HCT116 (cell line): Measurements from ENCODE around the gene THAP8. TPM values are rescaled to one million over a fixed set of nuclear protein-coding genes. Genes with fewer than 3 reads are reported as not detected.

Source experiments
- ATAC-seq: fragments of 200-7000 bp; cut with Tn5 transposase; 2 replicates; pipeline ENCODE4 v1.9.1; 2020; ENCODE audit warnings: mild to moderate bottlenecking, moderate library complexity
- BruUV-seq: library from RNA; stranded (reverse); fragments of 400-500 nt; replicated peaks from 2 replicates; lab custom pipeline; 2021; lab: Mats Ljungman, UMichigan
- CTCF ChIA-PET: fragments of 300-600 bp; sonication (Branson Sonifier 250); formaldehyde crosslinking; loops from one replicate; lab custom pipeline; 2021; ENCODE audit warnings: antibody characterized with exemption; lab: Charles Lee
- POLR2A ChIA-PET: fragments of 300-600, 350-600 bp; sonication (Branson Sonifier 250); formaldehyde crosslinking; loops from one replicate; lab custom pipeline; 2021; ENCODE audit warnings: antibody characterized with exemption; lab: Charles Lee
- RAD21 ChIA-PET, 2 experiments: fragments of 300-600 bp; sonication (Branson Sonifier 250); formaldehyde crosslinking; loops; one replicate each; lab custom pipeline; 2023; ENCODE audit warnings: low total read pairs in 2 of 2; ENCODE audit not compliant: uncharacterized antibody in 2 of 2, unreplicated experiment in 2 of 2, low non-redundant PET in 1 of 2; lab: Charles Lee
- DNase-seq: peaks from one replicate; pipeline ENCODE4 v3.0.0-alpha.2; 2010; ENCODE audit warnings: low read depth, low spot score
- H2AFZ ChIP-seq: fragments of 200-600 bp; shearing (Covaris generic), sonication (generic); 2 replicates; pipeline ENCODE4 v1.6.1; 2017; ENCODE audit warnings: low read depth, mixed run types, mixed read lengths, antibody characterized with exemption, low read length; ENCODE audit not compliant: poor library complexity, severe bottlenecking
- H3K27ac ChIP-seq: 2 replicates; pipeline ENCODE4 v1.5.1; 2012; ENCODE audit warnings: low read depth, low read length
- H3K27me3 ChIP-seq: fragments of 200-600 bp; sonication (generic); 2 replicates; pipeline ENCODE4 v1.6.1; 2016; ENCODE audit warnings: mixed run types, low read length, mixed read lengths; ENCODE audit not compliant: insufficient read depth
- H3K36me3 ChIP-seq, 2 experiments: fragments of 200-500 bp in 1 of 2; fragments of 200-600 bp in 1 of 2; sonication (Bioruptor generic) in 1 of 2; sonication (generic) in 1 of 2; 2 replicates each; pipeline versions ENCODE4 v1.5.1 to v1.6.1; 2014 to 2016; ENCODE audit warnings: low read length in 2 of 2, inconsistent platforms in 1 of 2, mixed read lengths in 1 of 2, mixed run types in 1 of 2; ENCODE audit not compliant: insufficient read depth in 2 of 2, control insufficient read depth in 1 of 2
- H3K4me1 ChIP-seq, 2 experiments: fragments of 200-600 bp in 1 of 2; sonication (generic) in 1 of 2; 2 replicates each; pipeline versions ENCODE4 v1.5.1 to v1.6.1; 2012 to 2017; ENCODE audit warnings: low read length in 2 of 2, inconsistent platforms in 1 of 2, mild to moderate bottlenecking in 1 of 2, mixed read lengths in 1 of 2, mixed run types in 1 of 2, moderate library complexity in 1 of 2; ENCODE audit not compliant: insufficient read depth in 2 of 2, control insufficient read depth in 1 of 2
- H3K4me2 ChIP-seq: fragments of 200-600 bp; sonication (generic); 2 replicates; pipeline ENCODE4 v1.6.1; 2017; ENCODE audit warnings: mixed run types, low read length, mixed read lengths
- H3K4me3 ChIP-seq, 2 experiments: fragments of 200-600 bp in 1 of 2; sonication (generic) in 1 of 2; replicated peaks in 1 of 2; 2 replicates each; pipeline ENCODE4 v1.5.1; 2011 to 2016; ENCODE audit warnings: low read length in 2 of 2, control low read depth in 1 of 2, low read depth in 1 of 2, mild to moderate bottlenecking in 1 of 2, mixed read lengths in 1 of 2, mixed run types in 1 of 2
- H3K79me2 ChIP-seq: fragments of 200-600 bp; sonication (generic); 2 replicates; pipeline ENCODE4 v1.6.1; 2017; ENCODE audit warnings: mild to moderate bottlenecking, mixed run types, low read length, moderate library complexity, mixed read lengths; ENCODE audit not compliant: insufficient read depth
- H3K9ac ChIP-seq: fragments of 200-600 bp; sonication (generic); 2 replicates; pipeline ENCODE4 v1.6.1; 2016; ENCODE audit warnings: low read length, mixed read lengths
- H3K9me2 ChIP-seq: fragments of 200-600 bp; sonication (generic), shearing (Covaris generic); 2 replicates; pipeline ENCODE4 v1.6.1; 2017; ENCODE audit warnings: mixed run types, mild to moderate bottlenecking, moderate library complexity; ENCODE audit not compliant: insufficient read depth
- H3K9me3 ChIP-seq, 2 experiments: fragments of 200-500 bp in 1 of 2; fragments of 200-600 bp in 1 of 2; sonication (Bioruptor generic) in 1 of 2; sonication (generic) in 1 of 2; 2 replicates each; pipeline ENCODE4 v1.6.1; 2014 to 2017; ENCODE audit warnings: low read length in 2 of 2, mixed read lengths in 2 of 2, inconsistent platforms in 1 of 2, low read depth in 1 of 2, mild to moderate bottlenecking in 1 of 2, mixed run types in 1 of 2, moderate library complexity in 1 of 2; ENCODE audit not compliant: control insufficient read depth in 1 of 2, insufficient read depth in 1 of 2
- H4K20me1 ChIP-seq: fragments of 200-600 bp; sonication (generic), shearing (Covaris generic); 2 replicates; pipeline ENCODE4 v1.6.1; 2017; ENCODE audit warnings: mixed run types, mild to moderate bottlenecking, moderate library complexity; ENCODE audit not compliant: insufficient read depth
- ATF3 ChIP-seq: IDR thresholded peaks from 2 replicates; pipeline ENCODE4 v1.6.1; 2012
- CEBPB ChIP-seq: IDR thresholded peaks from 2 replicates; pipeline ENCODE4 v1.6.1; 2012; ENCODE audit warnings: low read depth
- EGR1 ChIP-seq: IDR thresholded peaks from 2 replicates; pipeline ENCODE4 v1.6.1; 2012; ENCODE audit warnings: low read depth
- EZH2phosphoT487 ChIP-seq: fragments of 200-600 bp; IDR thresholded peaks from 2 replicates; pipeline ENCODE4 v1.6.1; 2018; ENCODE audit warnings: antibody characterized with exemption, borderline replicate concordance
- JUND ChIP-seq: IDR thresholded peaks from 2 replicates; pipeline ENCODE4 v1.6.1; 2012
- SP1 ChIP-seq: IDR thresholded peaks from 2 replicates; pipeline ENCODE4 v1.6.1; 2012; ENCODE audit warnings: low read depth
- SRF ChIP-seq: IDR thresholded peaks from 2 replicates; pipeline ENCODE4 v1.6.1; 2012; ENCODE audit warnings: low read depth
- YY1 ChIP-seq: IDR thresholded peaks from 2 replicates; pipeline ENCODE4 v1.6.1; 2011; ENCODE audit warnings: low read length, low read depth, moderate library complexity, mild to moderate bottlenecking; ENCODE audit not compliant: insufficient replicate concordance; ENCODE audit errors: extremely low read depth
- ZFX ChIP-seq: fragments of 450-650 bp; IDR thresholded peaks from 2 replicates; pipeline ENCODE4 v1.6.1; 2017
- intact Hi-C: fragments of 100-400 bp; cut with micrococcal nuclease; formaldehyde crosslinking; loops from 2 replicates; pipeline ENCODE4 v1.10.0; 2022
- total RNA-seq: library from RNA; stranded (reverse); gene quantifications from one replicate; pipeline ENCODE4 v1.2.1, GENCODE V29; 2021; ENCODE audit not compliant: unreplicated experiment
- TF ChIP-seq, protein P1 (sequence below): IDR thresholded peaks from 2 replicates; pipeline ENCODE4 v1.6.1; 2012; ENCODE audit warnings: low read depth

THAP8 gene
- total RNA-seq, 1 experiment from 2014 or later, result 1.7 TPM

DNA sequence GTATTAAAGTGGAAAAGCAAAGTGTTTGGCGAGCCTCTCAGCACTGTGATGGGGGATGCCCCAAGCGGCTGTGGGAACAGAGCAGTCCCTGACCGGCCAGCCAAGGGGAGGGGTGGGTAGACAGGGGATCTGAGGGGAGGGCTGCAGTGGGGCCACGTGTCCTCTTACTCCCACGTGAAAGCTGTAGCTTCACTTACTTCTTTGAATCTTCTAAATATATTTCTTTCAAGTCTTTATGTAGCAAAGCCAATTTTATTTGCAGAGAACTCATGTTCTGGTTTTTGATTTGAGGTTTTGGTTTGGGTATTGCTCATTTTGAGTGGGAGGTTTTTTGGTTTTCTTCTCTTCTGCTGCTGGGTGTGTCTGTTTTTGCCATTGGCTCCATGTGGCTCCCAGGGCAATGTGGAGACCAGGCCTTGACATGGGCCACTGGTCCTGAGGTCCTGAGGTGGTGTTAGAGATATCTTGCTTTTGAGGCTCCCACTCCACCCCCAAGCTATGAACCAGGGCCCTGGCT, 39.1 kb upstream of the THAP8 start:
- no peak overlapping the region for H3K4me3 ChIP-seq
- intact Hi-C loops, result no loop called here
- ChIA-PET CTCF (no interaction called here), POLR2A (no interaction called here), RAD21 (no interaction called here)
- TF ChIP-seq ZFX, result no peak
- TF ChIP-seq CEBPB, result no peak
- no peak for TF ChIP-seq SP1
- no peak for TF ChIP-seq JUND
- TF ChIP-seq EZH2phosphoT487, result no peak
- no peak for TF ChIP-seq EGR1
- no peak for TF ChIP-seq YY1
- TF ChIP-seq ATF3, result no peak
- TF ChIP-seq SRF, result no peak
- TF ChIP-seq, protein P1, sequence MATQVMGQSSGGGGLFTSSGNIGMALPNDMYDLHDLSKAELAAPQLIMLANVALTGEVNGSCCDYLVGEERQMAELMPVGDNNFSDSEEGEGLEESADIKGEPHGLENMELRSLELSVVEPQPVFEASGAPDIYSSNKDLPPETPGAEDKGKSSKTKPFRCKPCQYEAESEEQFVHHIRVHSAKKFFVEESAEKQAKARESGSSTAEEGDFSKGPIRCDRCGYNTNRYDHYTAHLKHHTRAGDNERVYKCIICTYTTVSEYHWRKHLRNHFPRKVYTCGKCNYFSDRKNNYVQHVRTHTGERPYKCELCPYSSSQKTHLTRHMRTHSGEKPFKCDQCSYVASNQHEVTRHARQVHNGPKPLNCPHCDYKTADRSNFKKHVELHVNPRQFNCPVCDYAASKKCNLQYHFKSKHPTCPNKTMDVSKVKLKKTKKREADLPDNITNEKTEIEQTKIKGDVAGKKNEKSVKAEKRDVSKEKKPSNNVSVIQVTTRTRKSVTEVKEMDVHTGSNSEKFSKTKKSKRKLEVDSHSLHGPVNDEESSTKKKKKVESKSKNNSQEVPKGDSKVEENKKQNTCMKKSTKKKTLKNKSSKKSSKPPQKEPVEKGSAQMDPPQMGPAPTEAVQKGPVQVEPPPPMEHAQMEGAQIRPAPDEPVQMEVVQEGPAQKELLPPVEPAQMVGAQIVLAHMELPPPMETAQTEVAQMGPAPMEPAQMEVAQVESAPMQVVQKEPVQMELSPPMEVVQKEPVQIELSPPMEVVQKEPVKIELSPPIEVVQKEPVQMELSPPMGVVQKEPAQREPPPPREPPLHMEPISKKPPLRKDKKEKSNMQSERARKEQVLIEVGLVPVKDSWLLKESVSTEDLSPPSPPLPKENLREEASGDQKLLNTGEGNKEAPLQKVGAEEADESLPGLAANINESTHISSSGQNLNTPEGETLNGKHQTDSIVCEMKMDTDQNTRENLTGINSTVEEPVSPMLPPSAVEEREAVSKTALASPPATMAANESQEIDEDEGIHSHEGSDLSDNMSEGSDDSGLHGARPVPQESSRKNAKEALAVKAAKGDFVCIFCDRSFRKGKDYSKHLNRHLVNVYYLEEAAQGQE, result no peak
- H3K36me3 ChIP-seq, result peaks cover 8 to 27% of the 10 kb centered on the region in 2 experiments
- H3K9me3 ChIP-seq, result no peaks in the 10 kb centered on the region
- no peak overlapping the region for H3K9ac ChIP-seq
- no peak overlapping the region for H3K4me2 ChIP-seq
- no TSS peak for BruUV-seq
- no peaks in the 10 kb centered on the region for H3K27me3 ChIP-seq
- ATAC-seq, result no peak
- no peaks in the 10 kb centered on the region for H3K9me2 ChIP-seq
- H4K20me1 ChIP-seq, result no peaks in the 10 kb centered on the region
- no peak overlapping the region for H2AFZ ChIP-seq
- no peak for DNase-seq
- H3K27ac ChIP-seq, result no peak overlapping the region
- no peaks in the 10 kb centered on the region for H3K79me2 ChIP-seq
- H3K4me1 ChIP-seq, result no peaks in the 10 kb centered on the region
